Stimulated activated CD8-positive, alpha-beta memory T cell treated with anti-CD3 and anti-CD28 coated beads, Interleukin-7, amount 100 ng/mL, for 24 hours (primary cell): ENCODE measurements around the gene HMGN5.
A peak's percentile ranks its signal among the peaks of the same experiment; 100 is the strongest.

Experiments
- DNase-seq: peaks from one replicate; pipeline ENCODE4 v3.0.0-alpha.2; 2020; ENCODE audit warnings: low read depth

The HMGN5 gene

GRCh38 chrX:81201671-81202455 lies at the start of gene HMGN5, which contains the start of gene SH3BGRL:
TSS of gene HMGN5 (minus strand) at chrX:81201913. CDS start at chrX:81121549, 80,364 bp downstream.
TSS of gene SH3BGRL (plus strand) at chrX:81202102. CDS start at chrX:81202201, 99 bp downstream.
- peak; percentile 38 for DNase-seq

GRCh38 chrX:81241753-81242152 lies 40.0 kb upstream of the HMGN5 start:
- no peak for DNase-seq

- no peak for DNase-seq
Measured at GRCh38 chrX:81240701-81241331, 39.1 kb upstream of the HMGN5 start.

- no peak for DNase-seq
Measured at GRCh38 chrX:81238166-81238565, 36.5 kb upstream of the HMGN5 start.

GRCh38 chrX:81237516-81237915 lies 35.8 kb upstream of the HMGN5 start:
- no peak for DNase-seq

- DNase-seq: no peak
Measured at GRCh38 chrX:81232218-81232617, 30.5 kb upstream of the HMGN5 start.

GRCh38 chrX:81231476-81231875 lies 29.8 kb upstream of the HMGN5 start:
- no peak for DNase-seq

GRCh38 chrX:81229901-81230300 lies 28.2 kb upstream of the HMGN5 start:
- no peak for DNase-seq

- no peak for DNase-seq
Measured at GRCh38 chrX:81229229-81229628, 27.5 kb upstream of the HMGN5 start.

GRCh38 chrX:81215685-81216084 lies 14.0 kb upstream of the HMGN5 start:
- DNase-seq: no peak

- DNase-seq: no peak
Measured at GRCh38 chrX:81208916-81209315, 7.2 kb upstream of the HMGN5 start.

GRCh38 chrX:81206476-81206875 lies 4.8 kb upstream of the HMGN5 start:
- DNase-seq: no peak

- no peak for DNase-seq
Measured at GRCh38 chrX:81205551-81205950, 3.8 kb upstream of the HMGN5 start.

- no peak for DNase-seq
Measured at GRCh38 chrX:81202943-81203342, 1.2 kb upstream of the HMGN5 start.

GRCh38 chrX:81202456-81202819 lies 725 bp upstream of the HMGN5 start:
- DNase-seq: no peak

GRCh38 chrX:81201071-81201470 lies 642 bp downstream of the HMGN5 start:
- no peak for DNase-seq

- peak; percentile 20 for DNase-seq
Measured at GRCh38 chrX:81195712-81196111, 6.0 kb downstream of the HMGN5 start.

GRCh38 chrX:81195259-81195658 lies 6.5 kb downstream of the HMGN5 start:
- no peak for DNase-seq

- no peak for DNase-seq
Measured at GRCh38 chrX:81174286-81174685, 27.4 kb downstream of the HMGN5 start.

GRCh38 chrX:81168391-81168790 lies 33.3 kb downstream of the HMGN5 start:
- DNase-seq: no peak

GRCh38 chrX:81121513-81122363 lies 80.0 kb downstream of the HMGN5 start:
- DNase-seq: peak; percentile 73

GRCh38 chrX:81120936-81121371 lies 80.8 kb downstream of the HMGN5 start:
- no peak for DNase-seq
